Sciatic nerve (tissue), 2 donors: ENCODE data around the gene RSPH9. TPM values are rescaled to one million over a fixed set of nuclear protein-coding genes. Genes with fewer than 3 reads are reported as not detected.
A peak's percentile ranks its signal among the peaks of the same experiment; 100 is the strongest.
"Not testable (repeated sequence)": the region's sequence is repeated elsewhere in the genome, so short reads cannot be mapped to it uniquely, and the experiment has no call there.

ENCODE experiments used
- ATAC-seq: fragments of 200-7000 bp; cut with Tn5 transposase; one replicate; pipeline ENCODE4 v1.9.1; 2020; ENCODE audit warnings: mild to moderate bottlenecking, moderate library complexity
- DNase-seq: peaks from one replicate; pipeline ENCODE4 v3.0.0-alpha.2; 2020; ENCODE audit warnings: low spot score
- intact Hi-C: fragments of 100-400 bp; cut with DNase I; formaldehyde crosslinking; loops from one replicate; pipeline ENCODE4 v1.14.2; 2022
- total RNA-seq: library from RNA; stranded (reverse); fragmentation: NEBNext Ultra II Directional; extraction: Animal tissue kit (Norgen Biotek cat#: 25700); gene quantifications from one replicate; pipeline ENCODE4 v1.2.1, GENCODE V29; 2021
- donor health status: DM: no; HTN: no; CAD: no.
- donor health status: DM: no; HTN: no; CAD: no.

Gene RSPH9
- total RNA-seq, 1 donor from 2014 or later: 0.49 TPM

DNA sequence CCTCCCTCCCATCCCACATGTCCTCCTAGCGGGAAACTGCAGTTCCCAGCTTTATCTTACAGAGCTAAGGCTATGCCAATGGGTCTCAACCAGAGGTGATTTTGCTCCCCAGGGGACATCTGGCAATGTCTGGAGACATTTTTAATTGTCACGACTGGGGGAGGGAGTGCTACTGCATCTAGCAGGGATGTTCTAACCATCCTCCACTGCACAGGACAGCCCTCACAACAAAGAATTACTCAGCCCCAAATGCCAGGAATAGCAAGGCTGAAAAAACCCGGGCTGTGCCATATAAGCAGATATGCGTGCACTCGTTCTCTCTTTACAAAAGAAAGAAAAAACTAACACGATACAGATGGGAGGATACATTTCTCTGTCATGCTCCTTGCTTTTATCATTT lies 34.2 kb downstream of the RSPH9 start:
- DNase-seq: no peak
- ATAC-seq: no peak
- intact Hi-C loops: no loop called here

DNA sequence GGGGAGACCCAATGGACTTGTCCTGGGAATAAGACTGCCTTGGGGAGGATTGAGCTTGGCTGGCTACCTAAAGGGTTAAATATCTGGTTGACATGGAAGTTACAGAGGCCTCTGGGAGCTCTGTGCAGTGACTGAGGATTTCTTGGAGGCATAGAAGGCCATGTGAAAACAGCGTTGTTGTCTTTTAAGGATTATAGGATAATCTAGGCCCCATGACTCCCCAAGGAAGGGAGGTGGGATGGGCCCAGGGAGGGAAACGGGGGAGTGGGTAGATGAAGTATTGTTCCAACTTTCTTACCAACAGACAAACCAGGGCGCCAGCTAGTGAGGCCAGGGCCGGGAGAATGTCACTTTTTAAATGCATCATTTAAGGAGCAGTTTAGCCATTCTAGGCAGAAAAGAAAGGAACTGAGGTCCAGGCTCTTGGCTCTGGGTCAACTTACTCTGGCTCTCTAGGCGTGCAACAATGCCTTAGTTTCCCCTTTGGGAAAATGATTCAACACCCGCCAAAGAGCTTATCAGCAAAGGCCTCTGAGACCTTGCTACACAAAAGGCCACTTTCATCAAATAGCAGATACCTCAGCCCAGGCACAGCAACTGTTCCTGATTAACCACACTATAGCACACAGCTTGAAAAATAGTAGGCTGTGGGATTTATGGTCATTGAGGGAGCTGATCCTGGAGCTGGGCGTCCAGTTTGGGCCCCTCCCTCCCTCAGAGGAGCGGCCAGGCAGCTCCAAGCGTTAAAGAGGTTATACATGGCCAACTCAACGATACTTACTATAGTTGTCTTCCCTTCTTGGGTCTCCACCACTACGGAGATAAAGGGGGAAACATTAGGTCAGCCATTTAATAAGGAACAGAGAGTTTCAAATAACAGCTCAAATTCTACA lies 35.7 kb downstream of the RSPH9 start:
- ATAC-seq: no peak
- DNase-seq: no peak
- intact Hi-C loops: no loop called here

- no peak for DNase-seq
These were observed 36.5 kb downstream of the RSPH9 start for GRCh38 chr6:43681303-43681702.

GRCh38 chr6:43682724-43683429 lies 38.0 kb downstream of the RSPH9 start:
- DNase-seq (no peak), ATAC-seq (no peak)

More at GRCh38 chr6:43681303-43681702, 36.5 kb downstream of the RSPH9 start:
- intact Hi-C loops: no loop called here
- ATAC-seq: no peak

GRCh38 chr6:43683708-43684455 lies 39.0 kb downstream of the RSPH9 start:
- DNase-seq: no peak
- ATAC-seq: no peak
- intact Hi-C loops: no loop called here

More at GRCh38 chr6:43682724-43683429, 38.0 kb downstream of the RSPH9 start:
- intact Hi-C loops: no loop called here

GRCh38 chr6:43687079-43687436 lies 42.2 kb downstream of the RSPH9 start:
- intact Hi-C loops: no loop called here
- no peak for DNase-seq
- no peak for ATAC-seq

GRCh38 chr6:43687437-43688347 lies 42.9 kb downstream of the RSPH9 start, which contains the start of gene MRPS18A:
Gene MRPS18A, minus strand, starts transcription at chr6:43687791. Its CDS starts 12 bp downstream, at chr6:43687779.
- ATAC-seq (peak; percentile 97), DNase-seq (peak; percentile 88)
- intact Hi-C loops: no loop called here

GRCh38 chr6:43689421-43689820 lies 44.6 kb downstream of the RSPH9 start:
- intact Hi-C loops: no loop called here
- no peak for ATAC-seq
- DNase-seq: no peak

- intact Hi-C loops: loop anchor here (10.0 kb wide), 1 partner anchor 1279 kb away; no protein-coding TSS in a partner anchor
- DNase-seq (no peak), ATAC-seq (peak; percentile 31)
These were observed 50.6 kb downstream of the RSPH9 start for GRCh38 chr6:43695215-43695966.

GRCh38 chr6:43695967-43696291 lies 51.1 kb downstream of the RSPH9 start:
- intact Hi-C loops: loop anchor here (10.0 kb wide), 1 partner anchor 1279 kb away; no protein-coding TSS in a partner anchor
- ATAC-seq (no peak), DNase-seq (no peak)

- intact Hi-C loops: loop anchor here (10.0 kb wide), 1 partner anchor 1277 kb away; no protein-coding TSS in a partner anchor
- ATAC-seq: no peak
- DNase-seq: no peak
These were observed 52.6 kb downstream of the RSPH9 start for GRCh38 chr6:43697421-43697820.

- intact Hi-C loops: loop anchor here (10.0 kb wide), 1 partner anchor 1276 kb away; no protein-coding TSS in a partner anchor
- DNase-seq (peak; percentile 78), ATAC-seq (peak; percentile 46)
These were observed 53.9 kb downstream of the RSPH9 start for GRCh38 chr6:43698584-43699349.

- ATAC-seq (no peak), DNase-seq (no peak)
- intact Hi-C loops: loop anchor here (10.0 kb wide), 1 partner anchor 1275 kb away; no protein-coding TSS in a partner anchor
These were observed 54.8 kb downstream of the RSPH9 start for GRCh38 chr6:43699564-43700186.

DNA sequence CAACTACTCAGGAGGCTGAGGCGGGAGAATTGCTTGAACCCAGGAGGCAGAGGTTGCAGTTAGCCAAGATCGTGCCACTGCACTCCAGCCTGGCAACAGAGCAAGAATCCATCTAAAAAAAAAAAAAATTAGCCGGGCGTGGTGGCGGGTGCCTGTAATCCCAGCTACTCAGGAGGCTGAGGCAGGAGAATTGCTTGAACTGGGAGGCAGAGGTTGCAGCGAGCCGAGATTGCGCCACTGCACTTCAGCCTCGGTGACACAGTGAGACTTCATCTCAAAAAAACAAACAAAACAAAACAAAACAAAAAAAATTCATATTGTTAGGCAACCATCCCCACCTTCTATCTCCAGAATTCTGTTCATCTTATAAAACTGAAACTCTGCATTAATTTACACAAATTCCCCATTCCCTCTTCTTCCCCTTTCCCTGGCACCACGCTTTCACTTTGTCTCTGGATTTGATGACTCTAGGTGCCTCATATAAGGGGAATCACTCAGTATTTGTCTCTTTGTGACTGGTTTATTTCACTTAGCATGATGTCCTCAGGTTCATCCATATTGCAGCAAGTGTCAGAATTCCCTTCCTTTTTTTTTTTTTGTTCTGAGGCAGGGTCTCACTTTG lies 56.2 kb downstream of the RSPH9 start:
- intact Hi-C loops, DNase-seq, ATAC-seq: not testable (repeated sequence)

DNA sequence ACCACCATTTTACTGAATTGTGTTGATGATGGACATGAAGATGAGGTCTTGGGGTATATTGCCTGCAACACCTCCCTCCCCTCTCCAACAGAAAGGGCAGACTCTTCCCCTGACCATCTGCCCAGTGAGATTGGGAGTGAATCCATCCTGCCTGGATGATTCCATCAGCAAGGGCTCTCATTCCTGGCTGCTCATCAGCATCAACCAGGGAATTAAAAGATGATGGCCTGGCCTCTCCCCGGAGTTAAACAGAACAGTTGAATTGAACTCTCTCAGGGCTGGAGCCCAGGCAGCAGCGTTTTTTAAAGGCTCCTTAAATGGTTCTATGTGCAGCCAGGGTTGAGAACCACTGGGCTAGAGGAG lies 57.3 kb downstream of the RSPH9 start:
- intact Hi-C loops: no loop called here
- DNase-seq (no peak), ATAC-seq (no peak)
